GM19238 (cell line): ENCODE results near the gene B4GALT1.

Experiments used
- DNase-seq: peaks from one replicate; pipeline ENCODE4 v3.0.0; 2011; ENCODE audit warnings: low spot score; ENCODE audit not compliant: insufficient read length

B4GALT1 gene

GRCh38 chr9:33167084-33167971 lies at the start of gene B4GALT1:
Gene B4GALT1, minus strand, starts transcription at chr9:33167336. Its CDS starts 167 bp downstream, at chr9:33167169.
- peak; percentile 82 for DNase-seq

GRCh38 chr9:33211695-33212393 lies 44.7 kb upstream of the B4GALT1 start:
- DNase-seq: no peak

- DNase-seq: no peak
These were observed 43.0 kb upstream of the B4GALT1 start for GRCh38 chr9:33210006-33210715.

GRCh38 chr9:33209394-33209793 lies 42.3 kb upstream of the B4GALT1 start:
- no peak for DNase-seq

- DNase-seq: peak; percentile 63
These were observed 35.5 kb upstream of the B4GALT1 start for GRCh38 chr9:33202552-33203201.

- no peak for DNase-seq
These were observed 34.9 kb upstream of the B4GALT1 start for GRCh38 chr9:33202018-33202417.

GRCh38 chr9:33198165-33198564 lies 31.0 kb upstream of the B4GALT1 start:
- DNase-seq: no peak

GRCh38 chr9:33197279-33198152 lies 30.4 kb upstream of the B4GALT1 start:
- DNase-seq: no peak

GRCh38 chr9:33196736-33197135 lies 29.6 kb upstream of the B4GALT1 start:
- no peak for DNase-seq

- no peak for DNase-seq
These were observed 26.7 kb upstream of the B4GALT1 start for GRCh38 chr9:33193818-33194217.

GRCh38 chr9:33192493-33193255 lies 25.5 kb upstream of the B4GALT1 start:
- DNase-seq: no peak

GRCh38 chr9:33190021-33190705 lies 23.0 kb upstream of the B4GALT1 start:
- DNase-seq: no peak

- DNase-seq: no peak
These were observed 22.2 kb upstream of the B4GALT1 start for GRCh38 chr9:33189331-33189791.

- no peak for DNase-seq
These were observed 21.6 kb upstream of the B4GALT1 start for GRCh38 chr9:33188711-33189110.

GRCh38 chr9:33187519-33188218 lies 20.5 kb upstream of the B4GALT1 start:
- no peak for DNase-seq

GRCh38 chr9:33186457-33187168 lies 19.5 kb upstream of the B4GALT1 start:
- no peak for DNase-seq

GRCh38 chr9:33185858-33186257 lies 18.7 kb upstream of the B4GALT1 start:
- no peak for DNase-seq

GRCh38 chr9:33185406-33185805 lies 18.3 kb upstream of the B4GALT1 start:
- DNase-seq: no peak
